Islet precursor cell (in vitro differentiated cells): ENCODE data around the gene MRS2.
"Not testable (repeated sequence)": the region's sequence is repeated elsewhere in the genome, so short reads cannot be mapped to it uniquely, and the experiment has no call there.

Experiments
- DNase-seq: peaks from one replicate; pipeline ENCODE4 v3.0.0-alpha.2; 2018

The MRS2 gene, protein sequence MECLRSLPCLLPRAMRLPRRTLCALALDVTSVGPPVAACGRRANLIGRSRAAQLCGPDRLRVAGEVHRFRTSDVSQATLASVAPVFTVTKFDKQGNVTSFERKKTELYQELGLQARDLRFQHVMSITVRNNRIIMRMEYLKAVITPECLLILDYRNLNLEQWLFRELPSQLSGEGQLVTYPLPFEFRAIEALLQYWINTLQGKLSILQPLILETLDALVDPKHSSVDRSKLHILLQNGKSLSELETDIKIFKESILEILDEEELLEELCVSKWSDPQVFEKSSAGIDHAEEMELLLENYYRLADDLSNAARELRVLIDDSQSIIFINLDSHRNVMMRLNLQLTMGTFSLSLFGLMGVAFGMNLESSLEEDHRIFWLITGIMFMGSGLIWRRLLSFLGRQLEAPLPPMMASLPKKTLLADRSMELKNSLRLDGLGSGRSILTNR

DNA sequence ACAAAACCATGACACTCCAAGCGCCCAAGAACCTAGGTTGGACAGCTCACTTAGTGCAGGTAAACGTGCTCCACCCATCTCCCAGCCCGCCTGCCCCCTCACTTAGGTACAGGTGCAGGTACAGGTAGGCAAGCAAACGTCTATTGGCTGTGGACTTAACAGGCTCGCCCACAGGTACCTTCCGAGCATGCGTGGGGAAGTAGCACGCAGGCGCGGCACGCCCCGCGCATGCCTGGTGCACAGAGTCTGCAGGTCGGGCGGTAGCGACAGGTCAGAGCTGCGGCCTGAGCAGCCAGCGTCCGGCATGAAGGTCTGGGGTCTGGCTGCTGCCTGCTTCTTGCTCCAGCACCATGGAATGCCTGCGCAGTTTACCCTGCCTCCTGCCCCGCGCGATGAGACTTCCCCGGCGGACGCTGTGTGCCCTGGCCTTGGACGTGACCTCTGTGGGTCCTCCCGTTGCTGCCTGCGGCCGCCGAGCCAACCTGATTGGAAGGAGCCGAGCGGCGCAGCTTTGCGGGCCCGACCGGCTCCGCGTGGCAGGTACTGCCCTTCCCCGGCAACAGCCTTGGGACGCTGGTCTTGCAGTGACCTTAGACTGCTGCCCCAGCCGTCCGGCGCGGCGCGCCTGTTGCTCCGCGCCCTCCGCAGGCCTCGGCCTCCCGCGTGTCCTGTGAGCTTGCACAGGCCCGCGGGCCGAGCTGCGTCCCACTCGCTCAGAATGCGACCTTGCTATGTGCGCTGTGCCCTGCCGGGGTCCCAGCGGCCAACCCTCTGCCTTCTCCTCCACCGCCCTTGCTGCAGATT is at the start of gene MRS2:
Gene MRS2 (plus strand): TSS at position 240 of the 804 bp plus-strand sequence. CDS start 111 bp downstream, at position 351.
- peak; percentile 97 for DNase-seq

DNA sequence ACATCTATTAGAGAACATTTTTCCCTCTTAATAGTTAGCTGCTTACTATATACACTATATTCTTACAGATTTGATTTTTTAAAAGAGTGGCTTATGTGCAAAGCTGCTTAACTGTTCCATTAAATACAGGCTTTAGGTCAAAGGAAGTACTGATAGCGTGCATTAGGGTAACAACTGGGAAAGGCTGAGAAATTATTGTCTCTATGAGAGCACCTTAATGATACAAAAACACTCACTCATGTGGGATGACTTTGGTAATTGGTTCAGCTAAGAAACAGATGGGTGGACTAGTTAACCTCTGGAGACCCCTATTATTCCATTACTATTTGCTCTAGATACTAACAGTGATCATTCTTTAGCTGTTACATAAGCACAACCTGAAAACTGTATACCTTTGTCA is 48.9 kb upstream of the MRS2 start:
- DNase-seq, result no peak

DNA sequence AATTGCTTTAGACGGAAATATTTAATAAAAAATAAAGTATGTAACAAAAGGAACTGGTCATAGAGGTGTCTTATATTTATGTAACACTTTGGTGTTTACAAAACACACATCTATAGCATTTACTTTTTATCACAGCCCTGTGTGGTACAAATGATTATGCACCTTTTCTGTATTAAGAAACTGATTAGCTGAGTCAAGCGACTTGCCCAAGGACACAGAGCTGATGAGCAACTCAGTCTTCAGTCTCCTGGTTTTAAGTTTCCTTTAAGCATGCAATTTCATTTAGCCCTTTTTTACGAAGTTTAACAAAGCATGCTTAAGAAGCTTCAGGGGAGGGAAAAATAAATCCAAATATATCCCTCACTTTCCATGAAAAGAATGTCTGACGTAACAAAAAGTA is 47.3 kb upstream of the MRS2 start:
- DNase-seq, result no peak

DNA sequence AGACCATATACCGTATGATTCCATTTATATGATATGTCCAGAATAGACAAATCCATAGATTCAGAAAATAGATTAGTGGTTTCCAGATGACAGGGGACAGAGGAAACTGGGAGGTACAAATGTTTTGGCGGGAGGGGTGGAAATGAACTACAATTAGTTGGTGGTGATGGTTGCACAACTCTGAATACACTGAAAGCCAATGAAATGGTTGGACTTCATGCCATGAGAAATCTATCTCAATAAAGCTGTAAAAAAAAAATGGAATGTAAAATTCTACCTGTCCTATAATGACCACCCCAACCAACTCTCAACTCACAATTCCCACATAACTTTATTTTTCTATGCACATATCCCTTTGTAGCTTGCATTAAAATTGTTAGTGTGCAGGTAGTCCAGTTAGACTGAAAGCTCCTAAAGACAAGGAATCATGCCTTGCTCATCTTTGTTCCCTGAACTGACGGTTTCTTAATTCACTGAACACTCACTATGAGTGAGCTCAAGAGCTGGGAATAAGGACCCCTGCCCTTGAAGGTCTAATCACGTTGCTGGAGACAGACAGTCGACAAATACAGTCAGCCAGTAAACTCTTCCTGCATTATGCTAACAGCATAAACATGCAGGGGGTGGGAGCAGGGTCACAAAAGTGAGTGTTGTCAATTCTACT is 46.3 kb upstream of the MRS2 start:
- no peak for DNase-seq

DNA sequence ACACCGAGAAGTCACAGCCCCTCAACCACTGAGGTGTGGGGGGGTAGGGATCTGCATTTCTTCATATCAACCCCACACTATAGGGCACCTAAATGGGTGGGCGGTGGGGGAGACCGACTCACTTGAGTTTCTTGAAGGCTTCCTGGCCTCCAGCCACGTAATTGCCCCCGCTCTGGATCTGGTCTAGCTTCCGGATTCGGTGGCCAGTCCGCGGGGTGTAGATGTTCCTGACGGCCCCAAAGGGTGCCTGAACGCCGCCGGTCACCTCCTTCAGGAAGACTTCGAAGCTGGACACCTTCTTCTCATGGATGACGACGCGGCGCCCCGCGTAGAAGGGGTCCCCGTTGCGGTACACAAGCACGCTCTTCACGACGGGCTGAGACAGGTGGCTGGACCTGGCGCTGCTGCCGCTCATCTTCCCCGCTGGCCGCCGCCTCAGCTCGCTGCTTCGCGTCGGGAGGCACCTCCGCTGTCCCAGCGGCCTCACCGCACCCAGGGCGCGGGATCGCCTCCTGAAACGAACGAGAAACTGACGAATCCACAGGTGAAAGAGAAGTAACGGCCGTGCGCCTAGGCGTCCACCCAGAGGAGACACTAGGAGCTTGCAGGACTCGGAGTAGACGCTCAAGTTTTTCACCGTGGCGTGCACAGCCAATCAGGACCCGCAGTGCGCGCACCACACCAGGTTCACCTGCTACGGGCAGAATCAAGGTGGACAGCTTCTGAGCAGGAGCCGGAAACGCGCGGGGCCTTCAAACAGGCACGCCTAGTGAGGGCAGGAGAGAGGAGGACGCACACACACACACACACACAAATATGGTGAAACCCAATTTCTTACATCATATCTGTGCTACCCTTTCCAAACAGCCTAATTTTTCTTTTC is 45.2 kb upstream of the MRS2 start, which contains the start of gene DCDC2:
Gene DCDC2 (minus strand): TSS at position 724 of the 883 bp plus-strand sequence. CDS start 309 bp downstream, at position 415.
- DNase-seq, result no peak

DNA sequence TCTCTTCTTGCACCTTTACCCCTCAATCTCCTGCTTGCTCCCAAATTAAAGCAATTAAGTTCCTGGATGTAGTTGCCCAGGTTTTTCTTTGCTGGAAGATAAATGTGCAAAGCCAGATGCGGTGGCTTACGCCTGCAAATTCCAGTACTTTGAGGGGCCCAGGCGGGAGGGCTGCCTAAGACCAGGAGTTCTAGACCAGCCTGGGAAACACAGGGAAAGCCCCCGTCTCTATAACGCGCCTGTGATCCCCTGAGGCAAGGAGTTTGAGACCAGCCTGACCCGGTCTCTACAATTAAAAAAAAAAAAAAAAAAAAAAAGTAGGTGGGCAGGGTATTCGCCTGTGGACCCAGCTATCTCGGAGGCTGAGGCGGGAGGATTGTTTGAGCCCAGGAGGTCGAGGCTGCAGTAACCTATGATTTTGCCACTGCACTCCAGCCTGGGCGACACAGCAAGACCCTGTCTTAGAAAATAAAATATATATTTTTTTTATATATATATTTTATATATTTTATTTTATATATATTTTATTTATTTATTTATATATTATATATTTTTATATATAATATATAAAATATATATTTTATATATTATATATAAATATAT is 44.4 kb upstream of the MRS2 start:
- no peak for DNase-seq

DNA sequence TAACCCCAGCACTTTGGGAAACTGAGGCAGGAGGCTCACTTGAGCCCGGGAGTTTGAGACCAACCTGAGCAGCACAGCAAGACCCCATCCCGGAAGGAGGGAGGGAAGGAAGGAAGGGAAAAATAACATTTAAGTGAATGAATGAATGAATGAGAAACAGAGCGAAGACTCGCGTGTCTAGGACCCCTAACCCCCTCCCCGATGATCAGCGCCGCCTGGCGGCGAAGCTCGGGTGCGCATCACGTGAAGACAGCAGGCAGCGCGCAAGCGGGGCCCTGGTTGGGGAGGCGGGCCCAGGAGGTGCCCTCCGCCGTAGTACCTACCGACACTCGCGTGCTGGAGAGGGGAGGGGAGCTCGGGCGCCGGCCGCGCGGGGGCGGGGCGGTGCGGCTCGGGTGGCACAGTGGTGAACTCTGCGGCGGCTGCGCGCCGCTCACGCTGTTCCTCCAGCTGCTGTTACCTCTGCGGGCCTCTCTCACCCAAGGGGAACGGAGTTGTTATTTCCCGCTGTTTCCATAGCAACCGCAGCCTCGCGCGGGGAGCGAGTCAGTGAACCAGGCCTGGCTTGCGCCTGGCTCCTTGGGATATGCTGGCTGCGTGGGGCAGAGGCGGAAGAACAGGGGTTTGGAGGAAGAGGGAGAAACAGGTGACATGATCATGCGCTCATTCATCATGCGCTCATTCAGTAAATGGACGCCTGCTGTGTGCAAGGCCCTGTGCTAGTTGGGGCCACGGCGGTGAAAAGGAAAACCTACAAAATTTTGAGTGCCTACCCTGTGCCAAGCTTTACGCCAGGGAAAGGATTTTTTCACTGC is 42.9 kb upstream of the MRS2 start:
- DNase-seq, result peak; percentile 95

DNA sequence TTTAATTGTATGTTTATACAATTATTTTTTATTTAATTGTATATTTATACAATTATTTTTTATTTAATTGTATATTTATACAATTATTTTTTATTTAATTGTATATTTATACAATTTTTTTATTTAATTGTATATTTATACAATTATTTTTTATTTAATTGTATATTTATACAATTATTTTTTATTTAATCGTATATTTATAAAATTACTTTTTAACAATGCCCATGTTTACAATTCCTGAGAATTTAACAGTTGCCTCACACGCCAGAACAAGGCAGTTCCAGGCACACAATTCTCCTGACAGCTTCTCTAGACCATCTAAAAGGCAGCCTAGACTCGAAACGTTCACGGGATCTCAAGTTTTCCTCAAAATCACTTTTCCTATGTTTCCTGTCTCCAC is 40.4 kb upstream of the MRS2 start:
- DNase-seq, result not testable (repeated sequence)

DNA sequence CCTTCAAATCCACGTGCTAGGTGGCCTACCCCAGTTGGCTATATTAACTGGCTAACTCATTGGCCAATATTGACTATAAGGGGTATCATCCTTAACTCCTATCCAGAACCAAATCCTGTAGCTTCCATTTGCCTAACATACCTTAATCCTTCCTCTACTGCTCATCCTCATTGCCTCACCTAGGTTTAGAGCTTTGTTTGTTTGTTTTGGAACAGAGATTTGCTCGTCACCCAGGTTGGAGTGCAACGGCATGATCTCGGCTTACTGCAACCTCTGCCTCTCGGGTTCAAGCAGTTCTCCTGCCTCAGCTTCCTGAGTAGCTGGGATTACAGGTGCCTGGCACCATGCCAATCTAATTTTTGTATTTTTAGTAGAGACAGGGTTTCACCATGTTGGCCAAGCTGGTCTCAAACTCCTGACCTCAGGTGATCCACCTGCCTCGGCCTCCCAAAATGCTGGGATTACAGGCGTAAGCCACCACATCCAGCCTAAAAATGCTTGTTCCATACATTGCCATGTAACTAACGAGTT is 37.6 kb upstream of the MRS2 start:
- not testable (repeated sequence) for DNase-seq

DNA sequence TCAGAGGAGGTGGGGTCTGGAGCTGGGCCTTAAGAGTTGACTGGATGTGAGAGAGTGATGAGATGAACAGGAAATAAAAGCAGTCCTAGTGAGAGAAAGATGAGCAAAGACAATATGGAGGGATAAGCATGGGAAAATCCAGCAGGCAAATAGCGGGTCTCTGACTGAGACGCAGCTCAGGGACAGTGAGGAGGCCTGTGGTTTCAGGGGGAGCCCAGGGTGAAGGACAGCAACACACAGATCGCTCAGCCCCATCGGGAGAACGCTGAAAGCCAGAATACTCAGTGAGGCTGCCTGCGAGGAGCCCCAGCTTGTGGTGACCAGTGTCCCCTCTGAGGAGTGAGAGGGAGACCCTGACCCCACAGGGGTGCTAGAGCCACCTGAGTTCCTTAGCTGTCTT is 28.1 kb upstream of the MRS2 start:
- DNase-seq, result no peak

DNA sequence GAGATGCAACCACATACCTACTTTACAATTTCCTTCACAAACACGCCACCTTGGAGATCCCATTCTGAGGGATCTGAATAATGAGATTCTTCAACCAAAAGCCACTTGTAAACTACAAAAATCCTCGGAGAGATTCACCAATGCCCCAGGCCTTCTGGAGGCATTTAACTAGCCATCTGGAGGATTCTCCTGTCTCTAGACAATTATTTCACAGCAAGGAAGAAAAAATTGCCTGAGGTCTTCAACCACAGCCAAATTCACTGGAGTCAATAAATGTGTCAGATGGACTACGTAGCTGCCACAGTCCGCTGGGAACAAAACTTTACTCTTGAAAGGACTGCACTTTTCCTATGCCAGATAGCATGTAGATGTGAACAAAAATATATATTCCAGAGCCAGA is 25.9 kb upstream of the MRS2 start:
- DNase-seq, result peak; percentile 76

DNA sequence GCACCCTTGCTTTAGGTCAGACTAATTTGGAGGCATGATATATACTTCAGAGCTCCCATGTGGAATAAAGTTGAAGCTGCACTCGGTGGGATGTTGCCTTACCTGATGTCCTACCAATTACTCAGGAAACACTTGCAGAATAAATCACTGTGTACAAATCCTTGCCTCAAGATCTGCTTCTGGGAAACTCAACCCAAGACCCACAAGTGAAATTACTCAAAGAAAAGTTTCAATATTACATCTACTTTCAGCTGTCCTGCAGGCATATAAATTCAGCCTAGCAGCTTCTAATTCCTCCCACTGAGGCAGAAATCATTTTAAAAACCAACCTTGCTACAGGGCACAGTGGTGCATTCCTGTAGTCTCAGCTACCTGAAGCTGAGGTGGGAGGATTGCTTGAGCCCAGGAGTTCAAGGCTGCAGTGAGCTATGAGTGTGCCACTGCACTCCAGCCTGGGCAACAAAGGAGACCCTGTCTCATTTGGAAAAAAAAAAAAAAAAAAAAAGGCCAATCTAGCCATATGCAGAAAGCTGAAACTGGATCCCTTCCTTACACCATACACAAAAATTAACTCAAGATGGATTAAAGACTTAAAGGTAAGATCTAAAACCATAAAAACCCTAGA is 24.2 kb upstream of the MRS2 start:
- DNase-seq, result no peak

DNA sequence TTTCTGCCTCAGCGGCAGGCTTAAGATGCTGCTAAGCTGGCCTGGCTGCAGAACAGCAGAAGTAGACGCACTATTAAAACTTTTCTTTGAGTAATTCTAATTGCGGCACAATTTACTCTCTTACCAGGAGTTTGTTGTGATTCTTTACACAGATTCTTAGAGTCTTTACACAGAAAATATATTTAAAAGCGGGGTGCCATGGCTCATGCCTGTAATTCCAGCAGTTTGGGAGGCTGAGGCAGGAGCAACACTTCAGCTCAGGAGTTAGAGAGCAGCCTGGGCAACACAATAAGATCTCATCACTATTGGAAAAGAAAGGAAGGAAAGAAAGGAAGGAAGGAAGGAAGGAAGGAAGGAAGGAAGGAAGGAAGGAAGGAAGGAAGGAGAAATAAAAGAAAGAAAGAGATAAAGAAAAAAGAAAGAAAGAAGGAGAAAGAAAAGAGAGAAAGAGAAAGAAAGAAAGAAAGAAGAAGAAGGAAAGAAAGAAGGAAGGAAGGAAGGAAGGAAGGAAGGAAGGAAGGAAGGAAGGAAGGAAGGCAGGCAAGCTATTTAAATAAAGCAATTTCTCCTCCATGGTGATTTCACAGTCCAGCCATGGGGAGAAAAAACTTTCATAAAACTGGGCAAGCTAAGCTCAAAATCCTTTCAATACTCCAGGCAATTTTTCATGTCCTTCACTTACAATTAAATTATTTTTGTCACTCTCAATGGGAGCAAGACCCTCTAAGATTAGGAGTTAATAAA is 21.1 kb upstream of the MRS2 start:
- DNase-seq, result no peak

DNA sequence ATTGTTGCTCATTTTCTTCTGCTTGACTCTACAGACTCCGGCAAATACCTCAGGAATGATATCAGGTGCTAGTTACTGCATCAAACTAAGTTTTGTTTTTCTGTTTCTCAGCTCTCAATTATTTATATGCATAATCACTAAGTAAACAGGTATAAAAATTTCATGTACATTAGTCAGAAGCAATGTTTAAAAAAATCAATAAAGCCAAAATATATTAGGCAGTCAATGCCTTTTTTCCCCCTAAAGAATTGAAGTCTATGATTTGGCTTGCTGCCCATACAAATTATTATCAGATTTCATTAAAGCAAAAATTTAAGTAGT is 20.6 kb upstream of the MRS2 start:
- DNase-seq, result no peak

DNA sequence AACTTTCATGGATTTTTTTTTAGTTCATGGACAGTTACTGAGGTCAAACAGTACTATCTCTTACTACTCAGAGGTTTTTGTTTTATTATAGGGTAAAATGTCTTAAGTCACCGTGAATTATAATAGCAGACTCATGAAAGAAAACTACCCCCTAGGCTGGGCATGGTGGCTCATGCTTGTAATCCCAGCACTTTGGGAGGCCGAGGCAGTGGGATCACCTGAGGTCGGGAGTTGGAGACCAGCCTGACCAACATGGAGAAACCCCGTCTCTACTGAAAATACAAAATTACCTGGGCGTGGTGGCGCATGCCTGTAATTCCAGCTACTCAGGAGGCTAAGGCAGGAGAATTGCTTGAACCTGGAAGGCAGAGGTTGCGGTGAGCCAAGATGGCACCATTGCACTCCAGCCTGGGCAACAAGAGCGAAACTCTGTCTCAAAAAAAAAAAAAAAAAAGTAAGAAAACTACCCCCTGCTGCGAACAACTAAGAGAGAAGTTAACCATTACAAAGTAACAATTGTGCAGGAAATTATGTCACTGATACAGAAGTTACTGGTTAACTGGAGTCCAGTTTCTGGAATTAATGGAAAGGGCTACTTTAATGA is 19.7 kb upstream of the MRS2 start:
- not testable (repeated sequence) for DNase-seq

DNA sequence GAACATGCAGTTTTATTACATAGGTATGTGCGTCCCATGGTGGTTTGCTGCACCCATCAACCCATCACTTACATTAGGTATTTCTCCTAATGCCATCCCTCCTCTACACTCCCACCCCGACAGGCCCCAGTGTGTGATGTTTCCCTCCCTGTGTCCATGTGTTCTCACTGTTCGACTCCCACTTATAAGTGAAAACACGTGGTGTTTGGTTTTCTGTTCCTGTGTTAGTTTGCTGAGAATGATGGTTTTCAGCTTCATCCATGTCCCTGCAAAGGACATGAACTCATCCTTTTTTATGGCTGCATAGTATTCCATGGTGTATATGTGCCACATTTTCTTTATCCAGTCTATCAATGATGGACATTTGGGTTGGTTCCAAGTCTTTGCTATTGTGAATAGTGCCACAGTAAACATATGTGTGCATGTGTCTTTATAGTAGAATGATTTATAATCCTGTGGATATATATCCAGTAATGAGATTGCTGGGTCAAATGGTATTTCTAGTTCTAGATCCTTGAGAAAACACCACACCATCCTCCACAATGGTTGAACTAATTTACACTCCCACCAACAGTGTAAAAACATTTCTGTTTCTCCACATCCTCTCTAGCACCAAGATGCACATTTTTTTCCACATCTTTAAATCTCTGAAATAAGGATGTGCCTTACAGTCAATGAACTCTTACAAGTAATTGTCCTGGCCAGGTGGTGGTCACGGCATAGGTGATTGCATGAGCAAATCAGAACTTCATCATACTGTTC is 18.2 kb upstream of the MRS2 start:
- not testable (repeated sequence) for DNase-seq

DNA sequence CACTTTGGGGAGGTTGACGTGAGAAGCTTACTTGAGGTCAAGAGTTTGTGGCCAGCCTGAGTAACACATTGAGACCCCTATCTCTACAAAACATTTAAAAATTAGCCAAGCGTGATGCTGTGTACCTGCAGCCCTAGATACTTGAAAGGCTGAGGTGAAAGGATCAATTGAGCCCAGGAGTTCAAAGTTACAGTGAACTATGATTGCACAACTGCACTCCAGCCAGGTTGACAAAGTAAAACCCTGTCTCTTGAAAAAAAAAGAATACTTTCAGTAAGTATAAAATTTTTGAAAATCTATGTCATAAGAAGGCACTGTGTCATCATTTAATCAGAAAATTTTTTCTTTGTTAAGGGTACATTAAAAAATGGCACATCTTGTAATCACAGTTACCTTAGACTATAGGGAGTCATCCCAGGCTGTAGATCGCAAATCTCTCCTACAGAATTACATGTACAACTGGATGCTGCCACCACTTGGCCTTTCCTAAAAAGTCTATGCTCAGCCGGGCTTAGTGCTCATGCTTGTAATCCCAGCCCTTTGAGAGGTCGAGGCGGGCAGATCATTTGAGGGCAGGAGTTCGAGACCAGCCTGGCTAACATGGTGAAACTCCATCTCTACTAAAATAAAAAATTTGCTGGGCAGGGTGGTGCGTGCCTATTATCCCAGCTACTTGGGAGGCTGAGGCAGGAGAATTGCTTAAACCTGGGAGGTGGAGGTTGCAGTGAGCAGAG is 17.0 kb upstream of the MRS2 start:
- no peak for DNase-seq

DNA sequence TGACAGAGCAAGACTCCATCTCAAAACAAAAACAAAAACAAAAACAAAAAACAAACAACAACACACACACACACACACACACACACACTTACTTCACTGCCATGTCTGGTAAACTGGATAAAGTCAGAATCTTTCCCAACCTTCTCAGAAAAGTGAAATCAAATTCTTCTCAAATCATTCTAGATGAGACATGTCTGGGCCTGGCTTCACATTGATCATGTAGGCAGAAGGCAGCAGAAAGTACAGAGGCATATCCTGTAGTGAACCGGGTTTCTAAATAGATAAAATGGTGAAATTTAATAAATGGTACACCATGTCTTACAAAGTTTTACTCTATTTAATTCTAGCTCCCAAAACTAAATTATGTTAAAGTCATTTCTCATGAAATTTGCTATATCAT is 14.9 kb upstream of the MRS2 start:
- no peak for DNase-seq
